BJ (cell line): Measurements from ENCODE around the gene UCKL1. TPM values are rescaled to one million over a fixed set of nuclear protein-coding genes. Genes with fewer than 3 reads are reported as not detected.

ENCODE experiments used
- CTCF ChIA-PET: fragments of 350-600 bp; formaldehyde crosslinking; extraction: SDS; loops from one replicate; lab custom pipeline; 2021; ENCODE audit warnings: antibody characterized with exemption, inconsistent platforms; lab: Yijun Ruan, JAX
- POLR2A ChIA-PET: fragments of 300-600 bp; sonication (Branson Sonifier 250); formaldehyde crosslinking; extraction: SDS; loops from one replicate; lab custom pipeline; 2021; ENCODE audit warnings: antibody characterized with exemption; lab: Charles Lee
- DNase-seq: peaks from one replicate; pipeline ENCODE4 v3.0.0-alpha.2; 2011; ENCODE audit warnings: low read depth
- H3K27me3 ChIP-seq: 2 replicates; pipeline ENCODE4 v1.6.0; 2011; ENCODE audit warnings: low read length; ENCODE audit not compliant: control insufficient read depth, insufficient read depth
- H3K36me3 ChIP-seq: 2 replicates; pipeline ENCODE4 v1.5.1; 2011; ENCODE audit warnings: low read length; ENCODE audit not compliant: control insufficient read depth, insufficient read depth
- H3K4me3 ChIP-seq: 2 replicates; pipeline ENCODE4 v1.5.1; 2011; ENCODE audit warnings: low read depth, mild to moderate bottlenecking, control low read depth, low read length
- CTCF ChIP-seq: IDR thresholded peaks from 2 replicates; pipeline ENCODE4 v1.5.1; 2011; ENCODE audit warnings: low read depth, mild to moderate bottlenecking, control low read depth, inconsistent platforms, low read length, moderate library complexity; ENCODE audit not compliant: insufficient read depth
- polyA plus RNA-seq: library from polyadenylated mRNA; depleted of rRNA; stranded (reverse); fragments of >200 nt; gene quantifications from 2 replicates; pipeline ENCODE4 v1.2.3, GENCODE V29; 2011

Gene UCKL1
- polyA plus RNA-seq, 1 experiment: 40.1 TPM

- POLR2A ChIA-PET: no interaction called here
- CTCF ChIA-PET: interaction anchor here (1.8 kb wide), 1 partner anchor 15 kb away, joined by 4 read pairs; no protein-coding TSS in a partner anchor
- Histone ChIP-seq H3K36me3 (no peaks in the 10 kb centered on the region), H3K4me3 (no peak overlapping the region), H3K27me3 (no peaks in the 10 kb centered on the region)
- DNase-seq: no peak
- TF ChIP-seq CTCF: no peak
These were observed 45.0 kb downstream of the UCKL1 start for GRCh38 chr20:63911176-63911575.

- ChIA-PET CTCF (no interaction called here), POLR2A (no interaction called here)
- Histone ChIP-seq H3K27me3 (no peaks in the 10 kb centered on the region), H3K36me3 (no peaks in the 10 kb centered on the region), H3K4me3 (no peak overlapping the region)
- no peak for TF ChIP-seq CTCF
- no peak for DNase-seq
These were observed 48.1 kb downstream of the UCKL1 start for GRCh38 chr20:63908008-63908682.

- Histone ChIP-seq H3K4me3 (no peak overlapping the region), H3K27me3 (no peaks in the 10 kb centered on the region), H3K36me3 (no peaks in the 10 kb centered on the region)
- ChIA-PET POLR2A (no interaction called here), CTCF (no interaction called here)
- DNase-seq: no peak
- no peak for TF ChIP-seq CTCF
These were observed 52.2 kb downstream of the UCKL1 start for GRCh38 chr20:63903796-63904561.

- no peak for TF ChIP-seq CTCF
- Histone ChIP-seq H3K27me3 (no peaks in the 10 kb centered on the region), H3K36me3 (peaks cover 1% of the 10 kb centered on the region; the same call in 1 of the 2 replicates), H3K4me3 (no peak overlapping the region)
- CTCF ChIA-PET: no interaction called here
- no peak for DNase-seq
- POLR2A ChIA-PET: no interaction called here
These were observed 55.8 kb downstream of the UCKL1 start for GRCh38 chr20:63900413-63900812.

GRCh38 chr20:63898882-63899558, 57.2 kb downstream of the UCKL1 start:
- TF ChIP-seq CTCF: no peak
- POLR2A ChIA-PET: no interaction called here
- no peak overlapping the region for H3K4me3 ChIP-seq
- CTCF ChIA-PET: no interaction called here
- no peak for DNase-seq
- H3K27me3 ChIP-seq: no peaks in the 10 kb centered on the region
- peaks cover 1% of the 10 kb centered on the region; the same call in 1 of the 2 replicates for H3K36me3 ChIP-seq
